GM21390 (cell line): ENCODE results near the gene CNDP1.

Experiments used
- ATAC-seq: cut with Tn5 transposase; IDR thresholded peaks from one replicate; pipeline ENCODE4 v1.9.1; 2021; ENCODE audit not compliant: unreplicated experiment

The CNDP1 gene

GRCh38 chr18:74505776-74506175, 28.5 kb upstream of the CNDP1 start:
- ATAC-seq, result no peak

- no peak for ATAC-seq
Measured at GRCh38 chr18:74506448-74507084, 27.7 kb upstream of the CNDP1 start.

- no peak for ATAC-seq
Measured at GRCh38 chr18:74507097-74507881, 27.0 kb upstream of the CNDP1 start.

- ATAC-seq, result no peak
Measured at GRCh38 chr18:74507927-74508326, 26.4 kb upstream of the CNDP1 start.

- no peak for ATAC-seq
Measured at GRCh38 chr18:74508366-74508765, 25.9 kb upstream of the CNDP1 start.

- ATAC-seq, result no peak
Measured at GRCh38 chr18:74508821-74509225, 25.5 kb upstream of the CNDP1 start.

- ATAC-seq, result no peak
Measured at GRCh38 chr18:74509856-74510769, 24.2 kb upstream of the CNDP1 start.

- no peak for ATAC-seq
Measured at GRCh38 chr18:74510770-74511095, 23.6 kb upstream of the CNDP1 start.

- ATAC-seq, result no peak
Measured at GRCh38 chr18:74511823-74512222, 22.5 kb upstream of the CNDP1 start.

GRCh38 chr18:74512321-74513053, 21.8 kb upstream of the CNDP1 start:
- no peak for ATAC-seq

- ATAC-seq, result no peak
Measured at GRCh38 chr18:74513149-74513882, 21.0 kb upstream of the CNDP1 start.

GRCh38 chr18:74513883-74514205, 20.5 kb upstream of the CNDP1 start:
- no peak for ATAC-seq

- no peak for ATAC-seq
Measured at GRCh38 chr18:74514860-74515495, 19.3 kb upstream of the CNDP1 start.

- no peak for ATAC-seq
Measured at GRCh38 chr18:74515620-74516231, 18.6 kb upstream of the CNDP1 start.

- ATAC-seq, result no peak
Measured at GRCh38 chr18:74516271-74517235, 17.7 kb upstream of the CNDP1 start.

GRCh38 chr18:74517236-74517630, 17.1 kb upstream of the CNDP1 start:
- ATAC-seq, result no peak

- ATAC-seq, result no peak
Measured at GRCh38 chr18:74518456-74519295, 15.6 kb upstream of the CNDP1 start.
